SK-N-SH (cell line): Measurements from ENCODE around the gene DECR2. TPM values are rescaled to one million over a fixed set of nuclear protein-coding genes. Genes with fewer than 3 reads are reported as not detected.

Experiments used
- CTCF ChIA-PET: fragments of 300-600, 350-600 bp; formaldehyde crosslinking; extraction: SDS; loops from one replicate; lab custom pipeline; 2021; lab: Yijun Ruan, JAX
- POLR2A ChIA-PET: fragments of 350-600 bp; sonication (Branson Sonifier 250); formaldehyde crosslinking; extraction: SDS; loops from one replicate; lab custom pipeline; 2020; ENCODE audit warnings: antibody characterized with exemption, inconsistent platforms; lab: Yijun Ruan, JAX
- DNase-seq: peaks from one replicate; pipeline ENCODE4 v3.0.0; 2012
- H2AFZ ChIP-seq: fragments of 200-600 bp; sonication (generic); 2 replicates; pipeline ENCODE4 v1.8.1; 2016; ENCODE audit warnings: antibody characterized with exemption, mild to moderate bottlenecking, low read depth
- H3F3A ChIP-seq: fragments of 200-600 bp; sonication (generic); replicated peaks from 2 replicates; pipeline ENCODE3; 2016; ENCODE audit warnings: antibody characterized with exemption, mild to moderate bottlenecking; ENCODE audit not compliant: insufficient read depth
- H3K27ac ChIP-seq, 2 experiments: fragments of 200-500 bp in 1 of 2; fragments of 200-600 bp in 1 of 2; sonication (Bioruptor generic) in 1 of 2; sonication (generic), shearing (Covaris generic) in 1 of 2; 2 replicates each; pipeline versions ENCODE4 v1.5.1 to v1.6.1; 2014 to 2016; ENCODE audit warnings: low read depth in 2 of 2, inconsistent platforms in 1 of 2, low read length in 1 of 2, mild to moderate bottlenecking in 1 of 2, mixed read lengths in 1 of 2
- H3K27me3 ChIP-seq: fragments of 200-600 bp; sonication (generic), shearing (Covaris generic); 2 replicates; pipeline ENCODE4 v1.6.1; 2016; ENCODE audit warnings: mixed run types; ENCODE audit not compliant: insufficient read depth
- H3K36me3 ChIP-seq, 2 experiments: fragments of 200-500 bp in 1 of 2; fragments of 200-600 bp in 1 of 2; sonication (Bioruptor generic) in 1 of 2; sonication (generic) in 1 of 2; replicated peaks in 1 of 2; 2 replicates each; pipeline versions ENCODE3 to v1.5.1; 2014 to 2016; ENCODE audit warnings: low read length in 1 of 2, mild to moderate bottlenecking in 1 of 2; ENCODE audit not compliant: insufficient read depth in 2 of 2, control insufficient read depth in 1 of 2
- H3K4me1 ChIP-seq, 2 experiments: fragments of 200-500 bp in 1 of 2; fragments of 200-600 bp in 1 of 2; sonication (Bioruptor generic) in 1 of 2; sonication (generic), shearing (Covaris generic) in 1 of 2; 2 replicates each; pipeline versions ENCODE4 v1.5.1 to v1.6.1; 2014 to 2016; ENCODE audit warnings: low read depth in 1 of 2, low read length in 1 of 2, mixed run types in 1 of 2; ENCODE audit not compliant: insufficient read depth in 2 of 2, control insufficient read depth in 1 of 2
- H3K4me2 ChIP-seq: fragments of 200-600 bp; sonication (generic), shearing (Covaris generic); 2 replicates; pipeline ENCODE4 v1.6.1; 2017; ENCODE audit warnings: mixed run types
- H3K4me3 ChIP-seq, 2 experiments: fragments of 200-500 bp in 1 of 2; fragments of 200-600 bp in 1 of 2; sonication (Bioruptor generic) in 1 of 2; sonication (generic), shearing (Covaris generic) in 1 of 2; 2 replicates each; pipeline versions ENCODE4 v1.5.1 to v1.8.1; 2014 to 2016; ENCODE audit warnings: low read depth in 2 of 2, inconsistent platforms in 1 of 2, low read length in 1 of 2, mild to moderate bottlenecking in 1 of 2, mixed read lengths in 1 of 2, moderate library complexity in 1 of 2
- H3K79me2 ChIP-seq: fragments of 200-600 bp; sonication (generic); 2 replicates; pipeline ENCODE4 v1.8.1; 2017; ENCODE audit warnings: mild to moderate bottlenecking; ENCODE audit not compliant: insufficient read depth
- H3K9ac ChIP-seq: fragments of 200-600 bp; sonication (generic); 2 replicates; pipeline ENCODE4 v1.6.1; 2017; ENCODE audit warnings: mixed run types
- H3K9me2 ChIP-seq: fragments of 200-600 bp; sonication (generic); 2 replicates; pipeline ENCODE4 v1.6.1; 2017; ENCODE audit warnings: mixed run types
- H3K9me3 ChIP-seq: fragments of 200-600 bp; sonication (generic); 2 replicates; pipeline ENCODE4 v1.6.1; 2017; ENCODE audit warnings: mixed run types, mild to moderate bottlenecking, moderate library complexity
- H4K20me1 ChIP-seq: fragments of 200-600 bp; sonication (generic); 2 replicates; pipeline ENCODE4 v1.6.1; 2017; ENCODE audit warnings: mild to moderate bottlenecking, mixed run types; ENCODE audit not compliant: insufficient read depth
- CHD2 ChIP-seq: fragments of 150-350 bp; IDR thresholded peaks from 2 replicates; pipeline ENCODE4 v1.6.1; 2018; ENCODE audit warnings: low read length; ENCODE audit not compliant: partially characterized antibody
- ELF1 ChIP-seq: IDR thresholded peaks from 2 replicates; pipeline ENCODE4 v1.4.0; 2012
- FOXJ3 ChIP-seq: sonication (generic); formaldehyde crosslinking; IDR thresholded peaks from 2 replicates; pipeline ENCODE4 v1.5.1; 2020; ENCODE audit warnings: mild to moderate bottlenecking, missing genetic modification reagents
- FOXM1 ChIP-seq: IDR thresholded peaks from 2 replicates; pipeline ENCODE4 v1.4.0; 2012; ENCODE audit warnings: low read depth, mild to moderate bottlenecking
- GABPA ChIP-seq: IDR thresholded peaks from 2 replicates; pipeline ENCODE4 v1.4.0; 2012; ENCODE audit warnings: low read depth, mild to moderate bottlenecking
- GATA2 ChIP-seq: sonication (generic); formaldehyde crosslinking; IDR thresholded peaks from 2 replicates; pipeline ENCODE4 v1.5.0; 2020; ENCODE audit warnings: mild to moderate bottlenecking, missing genetic modification reagents
- MXI1 ChIP-seq: IDR thresholded peaks from 2 replicates; pipeline ENCODE4 v1.6.1; 2012; ENCODE audit warnings: mild to moderate bottlenecking, low read depth, low read length, improper control_type of control experiment
- NFIC ChIP-seq: IDR thresholded peaks from 2 replicates; pipeline ENCODE4 v1.4.0; 2012; ENCODE audit warnings: borderline replicate concordance
- NRF1 ChIP-seq: IDR thresholded peaks from 2 replicates; pipeline ENCODE4 v1.6.1; 2012; ENCODE audit warnings: low read depth, mild to moderate bottlenecking, low read length
- RCOR1 ChIP-seq: fragments of 150-350 bp; IDR thresholded peaks from 2 replicates; pipeline ENCODE4 v1.6.1; 2017; ENCODE audit warnings: antibody characterized with exemption, low read length
- SMC3 ChIP-seq: IDR thresholded peaks from 2 replicates; pipeline ENCODE4 v1.6.1; 2012; ENCODE audit warnings: low read depth, low read length, improper control_type of control experiment
- TAF1 ChIP-seq: IDR thresholded peaks from 2 replicates; pipeline ENCODE4 v1.6.1; 2012; ENCODE audit warnings: low read depth, mild to moderate bottlenecking, low read length, moderate library complexity, borderline replicate concordance
- TCF12 ChIP-seq: IDR thresholded peaks from 2 replicates; pipeline ENCODE4 v1.4.0; 2012
- WGBS: methylation state at CpG from one replicate; pipeline ENCODE4 v1.1.6; 2017; ENCODE audit warnings: low lambda C conversion rate; 5-methylcytosine and 5-hydroxymethylcytosine counted together
- polyA plus RNA-seq, 3 experiments: library from polyadenylated mRNA; depleted of rRNA; stranded (reverse); fragments of >200 nt; gene quantifications; 2 replicates each; pipeline ENCODE4 v1.2.3, GENCODE V29; 2012
- TF ChIP-seq, protein P1 (sequence below): fragments of 150-350 bp; IDR thresholded peaks from 2 replicates; pipeline ENCODE4 v1.6.1; 2017; ENCODE audit warnings: antibody characterized with exemption, low read length, low read depth, borderline replicate concordance
- TF ChIP-seq, protein P2 (sequence below): IDR thresholded peaks from 2 replicates; pipeline ENCODE4 v1.4.0; 2012; ENCODE audit warnings: low read depth, borderline replicate concordance
- TF ChIP-seq, protein P3 (sequence below): IDR thresholded peaks from 2 replicates; pipeline ENCODE4 v1.4.0; 2012; ENCODE audit warnings: low read depth
- TF ChIP-seq, protein P4 (sequence below): IDR thresholded peaks from 2 replicates; pipeline ENCODE4 v1.4.0; 2012; ENCODE audit warnings: low read depth, borderline replicate concordance

Gene DECR2
- polyA plus RNA-seq, 1 of the 3 experiments (the other 2 are of a cell fraction): 53.0 TPM

DNA sequence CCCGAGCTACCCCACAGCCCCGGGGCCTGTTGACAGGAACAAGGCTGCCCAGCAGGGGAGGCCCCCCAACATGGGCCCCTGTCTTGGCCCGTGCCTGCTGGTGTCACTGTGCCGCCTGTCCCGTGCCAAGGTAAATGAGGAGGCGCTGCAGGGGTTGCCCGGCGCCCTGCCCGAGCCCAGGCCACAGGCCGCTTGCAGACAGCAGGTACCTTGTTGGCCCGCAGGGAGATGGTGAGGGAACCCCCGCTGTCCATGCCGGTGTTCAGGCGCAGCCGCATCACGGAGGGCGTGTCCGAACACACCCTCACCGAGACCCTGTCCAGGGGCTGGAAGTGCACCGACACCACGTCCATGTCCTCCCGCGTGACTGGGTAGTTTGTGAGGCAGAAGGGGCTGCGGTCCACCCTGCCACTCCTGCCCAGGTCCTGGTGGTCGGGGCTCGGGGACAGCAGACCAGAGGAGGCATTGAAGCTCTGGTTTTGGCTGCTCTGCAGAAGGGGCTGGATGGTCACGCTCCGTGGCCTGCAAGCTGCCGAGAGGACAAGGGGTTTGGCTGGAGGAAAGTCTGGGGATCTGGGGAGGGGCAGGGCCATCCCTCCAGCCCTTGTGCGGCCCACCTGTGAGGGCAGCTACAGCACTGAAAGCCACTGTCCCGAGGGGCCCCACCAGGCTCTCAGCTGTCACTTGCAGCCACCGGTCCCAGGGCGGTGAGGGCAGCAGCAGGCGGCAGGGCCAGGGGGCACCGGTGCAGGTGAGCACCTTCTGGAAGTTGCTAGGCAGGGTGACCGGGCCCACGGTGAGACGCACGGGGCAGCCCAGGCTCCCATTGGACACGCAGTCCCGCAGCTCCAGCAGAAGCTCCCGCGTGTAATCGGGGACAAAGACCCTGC lies 25.5 kb upstream of the DECR2 start (continued):
- TF ChIP-seq, protein P1, sequence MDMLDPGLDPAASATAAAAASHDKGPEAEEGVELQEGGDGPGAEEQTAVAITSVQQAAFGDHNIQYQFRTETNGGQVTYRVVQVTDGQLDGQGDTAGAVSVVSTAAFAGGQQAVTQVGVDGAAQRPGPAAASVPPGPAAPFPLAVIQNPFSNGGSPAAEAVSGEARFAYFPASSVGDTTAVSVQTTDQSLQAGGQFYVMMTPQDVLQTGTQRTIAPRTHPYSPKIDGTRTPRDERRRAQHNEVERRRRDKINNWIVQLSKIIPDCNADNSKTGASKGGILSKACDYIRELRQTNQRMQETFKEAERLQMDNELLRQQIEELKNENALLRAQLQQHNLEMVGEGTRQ: no peak
- no peak for TF ChIP-seq GABPA
- TF ChIP-seq NRF1: no peak
- TF ChIP-seq MXI1: no peak

DNA sequence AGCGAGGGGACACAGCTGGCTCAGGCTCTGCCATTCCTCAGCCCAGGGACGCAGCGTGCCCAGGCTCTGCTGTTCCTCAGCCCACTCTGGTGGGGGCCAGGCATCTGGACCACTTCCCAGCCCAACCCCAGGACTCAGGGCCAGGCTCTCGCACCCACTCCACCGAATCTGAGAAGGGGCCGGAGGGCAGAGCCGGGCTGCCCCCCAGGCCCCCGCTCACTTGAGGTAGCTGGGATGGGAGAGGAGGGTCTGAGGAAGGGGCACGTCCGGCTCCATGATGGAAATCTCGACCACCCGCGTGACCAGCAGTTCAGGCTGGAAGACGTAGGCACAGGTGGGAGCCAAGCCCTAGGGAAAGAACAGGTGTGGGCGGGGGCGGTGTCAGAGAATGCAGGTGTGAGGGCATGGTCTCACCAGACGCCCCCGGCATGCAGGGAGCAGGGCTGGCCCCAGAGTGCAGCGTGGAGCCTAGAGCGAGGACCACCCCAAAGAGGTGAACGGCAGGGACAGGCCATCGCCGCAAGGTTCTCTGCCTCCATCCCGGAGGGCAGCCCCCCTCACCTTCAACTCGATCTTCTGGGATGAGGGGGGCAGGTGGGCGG lies 24.8 kb upstream of the DECR2 start:
- TF ChIP-seq MXI1: no peak
- TF ChIP-seq SMC3: no peak
- no peak for TF ChIP-seq RCOR1
- TF ChIP-seq, protein P2, sequence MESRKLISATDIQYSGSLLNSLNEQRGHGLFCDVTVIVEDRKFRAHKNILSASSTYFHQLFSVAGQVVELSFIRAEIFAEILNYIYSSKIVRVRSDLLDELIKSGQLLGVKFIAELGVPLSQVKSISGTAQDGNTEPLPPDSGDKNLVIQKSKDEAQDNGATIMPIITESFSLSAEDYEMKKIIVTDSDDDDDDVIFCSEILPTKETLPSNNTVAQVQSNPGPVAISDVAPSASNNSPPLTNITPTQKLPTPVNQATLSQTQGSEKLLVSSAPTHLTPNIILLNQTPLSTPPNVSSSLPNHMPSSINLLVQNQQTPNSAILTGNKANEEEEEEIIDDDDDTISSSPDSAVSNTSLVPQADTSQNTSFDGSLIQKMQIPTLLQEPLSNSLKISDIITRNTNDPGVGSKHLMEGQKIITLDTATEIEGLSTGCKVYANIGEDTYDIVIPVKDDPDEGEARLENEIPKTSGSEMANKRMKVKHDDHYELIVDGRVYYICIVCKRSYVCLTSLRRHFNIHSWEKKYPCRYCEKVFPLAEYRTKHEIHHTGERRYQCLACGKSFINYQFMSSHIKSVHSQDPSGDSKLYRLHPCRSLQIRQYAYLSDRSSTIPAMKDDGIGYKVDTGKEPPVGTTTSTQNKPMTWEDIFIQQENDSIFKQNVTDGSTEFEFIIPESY: no peak
- TF ChIP-seq TCF12: no peak
- Histone ChIP-seq H3K4me1 (peaks cover 5 to 19% of the 10 kb centered on the region in 2 experiments; a peak in 2 of 4 replicates), H4K20me1 (peaks cover 17% of the 10 kb centered on the region), H3F3A (no peaks in the 10 kb centered on the region), H3K27ac (no peak overlapping the region), H3K79me2 (peaks cover 29% of the 10 kb centered on the region), H2AFZ (no peak overlapping the region), H3K9ac (no peak overlapping the region), H3K4me3 (no peak overlapping the region), H3K9me2 (no peaks in the 10 kb centered on the region), H3K9me3 (no peaks in the 10 kb centered on the region), H3K27me3 (no peaks in the 10 kb centered on the region), H3K4me2 (no peak overlapping the region), H3K36me3 (peaks cover 0 to 48% of the 10 kb centered on the region in 2 experiments)
- POLR2A ChIA-PET: no interaction called here
- DNase-seq: no peak
- WGBS: 98% methylated on average over 18 of the region's 26 CpGs
- CTCF ChIA-PET: no interaction called here

DNA sequence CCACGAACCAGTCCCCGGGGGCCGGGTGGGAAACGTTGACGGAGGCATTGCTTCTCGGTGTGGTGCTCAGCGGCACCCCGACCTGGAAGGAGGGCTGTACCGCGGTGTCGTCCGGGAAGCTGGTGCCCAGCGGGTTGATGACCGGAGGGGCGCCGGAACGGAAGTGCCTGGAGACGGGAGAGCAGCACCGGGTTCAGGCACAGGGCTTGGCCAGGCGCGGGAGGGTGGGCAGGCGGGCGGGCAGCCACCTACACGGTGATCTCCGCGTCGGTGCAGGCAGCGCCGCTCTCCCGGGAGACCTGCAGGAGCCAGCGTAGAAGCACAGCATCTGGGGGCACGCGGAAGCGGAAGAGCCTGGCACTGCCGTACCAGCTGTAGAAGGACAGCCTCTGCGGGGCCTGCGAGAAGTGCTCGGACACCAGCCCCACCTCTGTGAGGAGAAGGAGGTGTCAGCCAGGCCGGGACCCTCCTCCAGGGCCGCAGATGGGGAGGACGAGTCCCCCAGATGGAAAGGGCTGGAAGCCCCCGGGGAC lies 24.2 kb upstream of the DECR2 start:
- POLR2A ChIA-PET: no interaction called here
- H3F3A ChIP-seq: no peaks in the 10 kb centered on the region
- H3K9ac ChIP-seq: no peak overlapping the region
- H3K4me2 ChIP-seq: no peak overlapping the region
- H3K36me3 ChIP-seq: peaks cover 0 to 43% of the 10 kb centered on the region in 2 experiments
- no peak overlapping the region; a peak in 1 of 4 replicates for H3K27ac ChIP-seq
- TF ChIP-seq, protein P3, sequence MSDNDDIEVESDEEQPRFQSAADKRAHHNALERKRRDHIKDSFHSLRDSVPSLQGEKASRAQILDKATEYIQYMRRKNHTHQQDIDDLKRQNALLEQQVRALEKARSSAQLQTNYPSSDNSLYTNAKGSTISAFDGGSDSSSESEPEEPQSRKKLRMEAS: no peak
- TF ChIP-seq CHD2 (no peak), FOXJ3 (CRISPR knock-in tag) (no peak), ELF1 (no peak), FOXM1 (no peak), GATA2 (CRISPR knock-in tag) (no peak), TAF1 (no peak), SMC3 (no peak), NFIC (no peak)
- TF ChIP-seq, protein P4, sequence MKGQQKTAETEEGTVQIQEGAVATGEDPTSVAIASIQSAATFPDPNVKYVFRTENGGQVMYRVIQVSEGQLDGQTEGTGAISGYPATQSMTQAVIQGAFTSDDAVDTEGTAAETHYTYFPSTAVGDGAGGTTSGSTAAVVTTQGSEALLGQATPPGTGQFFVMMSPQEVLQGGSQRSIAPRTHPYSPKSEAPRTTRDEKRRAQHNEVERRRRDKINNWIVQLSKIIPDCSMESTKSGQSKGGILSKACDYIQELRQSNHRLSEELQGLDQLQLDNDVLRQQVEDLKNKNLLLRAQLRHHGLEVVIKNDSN: no peak
- 81% methylated on average over 29 of the region's 42 CpGs for WGBS
- no peak for DNase-seq
- H3K27me3 ChIP-seq: no peaks in the 10 kb centered on the region
- H3K4me1 ChIP-seq: peaks cover 5 to 19% of the 10 kb centered on the region in 2 experiments; a peak in 2 of 4 replicates
- peaks cover 17% of the 10 kb centered on the region for H4K20me1 ChIP-seq
- no peak overlapping the region for H2AFZ ChIP-seq
- no peaks in the 10 kb centered on the region for H3K9me3 ChIP-seq
- peaks cover 29% of the 10 kb centered on the region for H3K79me2 ChIP-seq
- no peaks in the 10 kb centered on the region for H3K9me2 ChIP-seq
- H3K4me3 ChIP-seq: no peak overlapping the region
- CTCF ChIA-PET: no interaction called here
